MCF 10A (cell line): ENCODE data around the gene CIPC. TPM values are rescaled to one million over a fixed set of nuclear protein-coding genes. Genes with fewer than 3 reads are reported as not detected.

ENCODE experiments used
- BruUV-seq: library from RNA; stranded (reverse); fragments of 400-500 nt; replicated peaks from 2 replicates; lab custom pipeline; 2021; lab: Mats Ljungman, UMichigan
- CTCF ChIA-PET: fragments of 300-600 bp; sonication (Branson Sonifier 250); formaldehyde crosslinking; extraction: SDS; loops from one replicate; lab custom pipeline; 2021; ENCODE audit warnings: antibody characterized with exemption, inconsistent platforms; lab: Yijun Ruan, JAX
- POLR2A ChIA-PET: fragments of 300-600, 350-650 bp; sonication (Branson Sonifier 250); formaldehyde crosslinking; extraction: SDS; loops from one replicate; lab custom pipeline; 2020; ENCODE audit warnings: antibody characterized with exemption, inconsistent platforms; lab: Yijun Ruan, JAX
- DNase-seq: peaks from one replicate; pipeline ENCODE4 v3.0.0-alpha.2; 2018; ENCODE audit not compliant: unreplicated experiment
- H3K27ac Mint-ChIP-seq: one replicate; pipeline ENCODE4 v1.8.0; 2022; ENCODE audit warnings: mild to moderate bottlenecking, low read depth, mixed read lengths; ENCODE audit not compliant: unreplicated experiment
- H3K27me3 Mint-ChIP-seq: one replicate; pipeline ENCODE4 v1.8.0; 2022; ENCODE audit warnings: mixed read lengths; ENCODE audit not compliant: insufficient read depth, unreplicated experiment
- H3K36me3 Mint-ChIP-seq: one replicate; pipeline ENCODE4 v1.8.0; 2022; ENCODE audit warnings: mild to moderate bottlenecking, moderate library complexity, mixed read lengths; ENCODE audit not compliant: insufficient read depth, unreplicated experiment
- H3K4me1 Mint-ChIP-seq: one replicate; pipeline ENCODE4 v1.8.0; 2022; ENCODE audit warnings: mixed read lengths; ENCODE audit not compliant: insufficient read depth, unreplicated experiment
- H3K4me3 Mint-ChIP-seq: one replicate; pipeline ENCODE4 v1.8.0; 2022; ENCODE audit warnings: mild to moderate bottlenecking, moderate library complexity, mixed read lengths; ENCODE audit not compliant: unreplicated experiment
- H3K9me3 Mint-ChIP-seq: one replicate; pipeline ENCODE4 v1.8.0; 2022; ENCODE audit warnings: mixed read lengths; ENCODE audit not compliant: unreplicated experiment
- CTCF ChIP-seq: fragments of 200-600 bp; IDR thresholded peaks from one replicate; pipeline ENCODE4 v1.8.0; 2022; ENCODE audit warnings: antibody characterized with exemption, mild to moderate bottlenecking; ENCODE audit not compliant: unreplicated experiment
- intact Hi-C: fragments of 100-400 bp; cut with micrococcal nuclease; formaldehyde crosslinking; loops from 2 replicates; pipeline ENCODE4 v1.14.1; 2022
- total RNA-seq: library from RNA; stranded (reverse); gene quantifications from 2 replicates; pipeline ENCODE4 v1.2.3, GENCODE V29; 2022

The CIPC gene
- total RNA-seq, 1 experiment from 2014 or later: 9.7 TPM

DNA sequence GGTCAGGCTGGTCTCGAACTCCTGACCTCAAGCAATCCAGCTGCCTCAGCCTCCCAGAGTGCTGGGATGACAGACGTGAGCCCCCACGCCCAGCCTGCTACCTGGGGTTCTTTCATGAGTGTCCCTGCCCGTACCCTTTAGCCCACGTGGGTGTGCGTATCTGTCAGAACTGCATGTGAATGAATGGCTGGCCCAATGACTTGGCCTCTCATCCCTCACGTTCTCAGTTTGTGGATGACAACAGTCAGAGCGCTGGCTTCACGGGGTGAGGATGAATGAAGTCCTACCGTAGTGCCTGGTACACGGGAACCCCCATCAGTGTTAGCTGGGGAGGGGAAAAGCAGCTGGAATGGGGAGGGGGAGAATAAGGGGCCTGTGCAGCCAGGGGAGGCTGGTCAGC is 59.7 kb downstream of the CIPC start:
- Mint-ChIP-seq H3K4me1 (peaks cover 18% of the 10 kb centered on the region), H3K4me3 (no peak overlapping the region), H3K27me3 (no peaks in the 10 kb centered on the region), H3K9me3 (no peaks in the 10 kb centered on the region), H3K36me3 (peaks cover 7% of the 10 kb centered on the region), H3K27ac (no peak overlapping the region)
- TF ChIP-seq CTCF: no peak
- ChIA-PET POLR2A (interaction anchor here (0.7 kb wide), 1 partner anchor 56 kb away, joined by 3 read pairs; no protein-coding TSS in a partner anchor), CTCF (interaction anchor here (0.7 to 3.1 kb wide), 4 partner anchors 20 to 158 kb away, joined by 3 to 12 read pairs (median 4); no protein-coding TSS in a partner anchor)
- no TSS peak for BruUV-seq
- DNase-seq: no peak
- intact Hi-C loops: no loop called here

- POLR2A ChIA-PET: no interaction called here
- intact Hi-C loops: no loop called here
- CTCF ChIA-PET: interaction anchor here (0.9 to 3.1 kb wide), 3 partner anchors 20 to 285 kb away, joined by 3 to 12 read pairs (median 3); no protein-coding TSS in a partner anchor
Observed at GRCh38 chr14:77158175-77158881, 60.3 kb downstream of the CIPC start.

GRCh38 chr14:77158882-77159255 is 60.8 kb downstream of the CIPC start:
- intact Hi-C loops: no loop called here
- Mint-ChIP-seq H3K4me1 (peaks cover 13% of the 10 kb centered on the region), H3K4me3 (no peak overlapping the region), H3K9me3 (no peaks in the 10 kb centered on the region), H3K36me3 (peaks cover 7% of the 10 kb centered on the region), H3K27me3 (no peaks in the 10 kb centered on the region), H3K27ac (peak overlapping the region; percentile 37)
- POLR2A ChIA-PET: interaction anchor here (1.6 kb wide), 1 partner anchor 10 kb away, joined by 3 read pairs; no protein-coding TSS in a partner anchor
- no peak for DNase-seq
- no TSS peak for BruUV-seq
- CTCF ChIA-PET: interaction anchor here (0.9 to 3.1 kb wide), 2 partner anchors 157 to 286 kb away, joined by 3 to 12 read pairs; no protein-coding TSS in a partner anchor
- TF ChIP-seq CTCF: no peak

More at GRCh38 chr14:77158175-77158881, 60.3 kb downstream of the CIPC start:
- H3K36me3 Mint-ChIP-seq: peaks cover 7% of the 10 kb centered on the region
- no peak for TF ChIP-seq CTCF
- BruUV-seq: no TSS peak
- peak overlapping the region; percentile 37 for H3K27ac Mint-ChIP-seq
- peak; percentile 48 for DNase-seq
- no peak overlapping the region for H3K4me3 Mint-ChIP-seq
- H3K27me3 Mint-ChIP-seq: no peaks in the 10 kb centered on the region
- H3K9me3 Mint-ChIP-seq: no peaks in the 10 kb centered on the region
- peaks cover 13% of the 10 kb centered on the region for H3K4me1 Mint-ChIP-seq

DNA sequence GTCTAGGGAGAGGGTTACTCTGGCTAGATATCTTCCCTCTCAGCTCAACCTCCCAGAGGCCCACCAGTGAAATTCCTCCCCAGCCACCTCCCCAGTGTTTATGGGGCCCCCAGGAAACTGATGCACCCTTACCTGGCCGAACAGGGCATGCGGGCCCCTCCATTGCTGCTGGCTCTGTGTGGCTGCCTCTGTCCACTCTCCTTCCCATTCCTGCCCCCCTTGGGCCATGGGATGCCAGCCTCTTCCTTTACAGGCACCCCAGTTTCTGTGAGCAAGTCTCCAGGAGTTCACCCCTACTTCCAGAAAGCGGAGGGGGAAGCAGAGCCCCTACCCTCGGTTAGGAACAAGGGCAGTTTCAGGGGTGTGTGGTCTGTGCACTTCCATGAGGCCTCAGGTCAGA is 63.0 kb downstream of the CIPC start:
- Mint-ChIP-seq H3K4me3 (no peak overlapping the region), H3K4me1 (peaks cover 13% of the 10 kb centered on the region), H3K36me3 (peaks cover 7% of the 10 kb centered on the region), H3K27me3 (no peaks in the 10 kb centered on the region), H3K9me3 (no peaks in the 10 kb centered on the region), H3K27ac (no peak overlapping the region)
- no peak for DNase-seq
- BruUV-seq: no TSS peak
- CTCF ChIA-PET: interaction anchor here (0.6 kb wide), 1 partner anchor 286 kb away, joined by 4 read pairs; no protein-coding TSS in a partner anchor
- intact Hi-C loops: no loop called here
- TF ChIP-seq CTCF: no peak
- POLR2A ChIA-PET: no interaction called here
